ENCODE data around the gene FAM13A. TPM values are rescaled to one million over a fixed set of nuclear protein-coding genes. Genes with fewer than 3 reads are reported as not detected.

FAM13A gene
- total and polyA plus RNA-seq, 2 of the 13 experiments (the other 11 are each of a cell fraction or from before 2014, with no cell fraction given), result 1.2 to 36.2 TPM

- Histone ChIP-seq H3K79me2 (ENCODE audit: insufficient read depth, low read length) (no peaks in the 10 kb centered on the region), H3K36me3 (replicated peaks in 1 of 2; ENCODE audit: control insufficient read depth in 1 of 2, insufficient read depth in 2 of 2, low read length in 2 of 2) (peaks cover 11 to 60% of the 10 kb centered on the region in 2 experiments), H3K9ac (ENCODE audit: insufficient read depth, low read depth, low read length) (no peak overlapping the region), H2AFZ (ENCODE audit: low read length) (no peak overlapping the region), H3K4me3 (replicated peaks in 1 of 3; ENCODE audit: insufficient read depth in 1 of 3, low read depth in 2 of 3, low read length in 3 of 3) (no peak overlapping the region), H3K4me1 (ENCODE audit: insufficient read depth, low read length) (no peaks in the 10 kb centered on the region), H3K27me3 (ENCODE audit: control insufficient read depth in 1 of 2, insufficient read depth in 2 of 2, low read length in 2 of 2) (no peaks in the 10 kb centered on the region), H3K27ac (ENCODE audit: extremely low read length, insufficient read depth, low read length) (no peak overlapping the region), H4K20me1 (ENCODE audit: insufficient read depth, low read length) (no peaks in the 10 kb centered on the region), H3K9me3 (ENCODE audit: low read length) (no peaks in the 10 kb centered on the region), H3K4me2 (ENCODE audit: low read depth, low read length) (no peak overlapping the region)
- intact Hi-C loops (cut with micrococcal nuclease; ENCODE audit: unreplicated experiment), result no loop called here
- no TSS peak for BruUV-seq (replicated peaks)
- ATAC-seq (no peak; the same call in 2 of the 3 replicates), FAIRE-seq (no peak), DNase-seq (ENCODE audit: low spot score) (no peak)
- CTCF ChIA-PET (ENCODE audit: low intra/inter-chr PET ratio, low total read pairs), result no interaction called here
- WGBS (ENCODE audit: low lambda C conversion rate), result 89% methylated on average over 4 of the region's 4 CpGs
- POLR2A ChIA-PET, result no interaction called here
- TF ChIP-seq ZNF709 (CRISPR knock-in tag; IDR thresholded peaks at IDR 0.05) (no peak), POLR2A (IDR thresholded peaks at IDR 0.05; ENCODE audit: insufficient read depth in 1 of 2, low read depth in 2 of 2, low read length in 2 of 2) (peak in 1 of 2 experiments; percentile 36; a peak in 1 of 4 replicates)
- in situ Hi-C loops (cut with HindIII; ENCODE audit: extremely low pct_ligation_motif_present, low pct_unique_long_range_greater_than_20kb), result no loop called here
Observed at GRCh38 chr4:88738180-88738579, 318.8 kb downstream of the FAM13A start.

GRCh38 chr4:88737307-88737941, 319.6 kb downstream of the FAM13A start:
- ChIA-PET CTCF (ENCODE audit: low intra/inter-chr PET ratio, low total read pairs) (no interaction called here), POLR2A (no interaction called here)
- no peak overlapping the region for H2AFZ ChIP-seq (ENCODE audit: low read length)
- H3K9ac ChIP-seq (ENCODE audit: insufficient read depth, low read depth, low read length), result no peak overlapping the region
- H3K36me3 ChIP-seq (replicated peaks in 1 of 2; ENCODE audit: control insufficient read depth in 1 of 2, insufficient read depth in 2 of 2, low read length in 2 of 2), result peaks cover 11 to 55% of the 10 kb centered on the region in 2 experiments
- no peak for TF ChIP-seq CBX2 (IDR thresholded peaks at IDR 0.05; ENCODE audit: low read depth, low read length)
- no peak for TF ChIP-seq CBX2 (CRISPR knock-in tag; IDR thresholded peaks at IDR 0.05; ENCODE audit: low read depth)
- TF ChIP-seq ZNF484 (CRISPR knock-in tag; IDR thresholded peaks at IDR 0.05; ENCODE audit: borderline replicate concordance, low read depth), result no peak
- TF ChIP-seq MLLT10 (CRISPR knock-in tag; IDR thresholded peaks at IDR 0.05), result no peak
- TF ChIP-seq ZNF724P (CRISPR knock-in tag; IDR thresholded peaks at IDR 0.05; ENCODE audit: borderline replicate concordance), result no peak
- TF ChIP-seq SOX6 (IDR thresholded peaks at IDR 0.05), result no peak
- no peak for TF ChIP-seq SOX6 (CRISPR knock-in tag; IDR thresholded peaks at IDR 0.05)
- no peak for TF ChIP-seq ZSCAN20 (CRISPR knock-in tag; IDR thresholded peaks at IDR 0.05; ENCODE audit: borderline replicate concordance)
- TF ChIP-seq BHLHE40 (IDR thresholded peaks at IDR 0.05; ENCODE audit: low read length), result no peak
- TF ChIP-seq LRRFIP1 (CRISPR knock-in tag; conservative IDR thresholded peaks at IDR 0.05), result no peak
- TF ChIP-seq ZNF253 (CRISPR knock-in tag; IDR thresholded peaks at IDR 0.05; ENCODE audit: borderline replicate concordance), result no peak
- no peak for TF ChIP-seq GABPB1 (CRISPR knock-in tag; IDR thresholded peaks at IDR 0.05)
- TF ChIP-seq PTBP1 (IDR thresholded peaks at IDR 0.05; ENCODE audit: low read depth, low read length, poor library complexity, severe bottlenecking), result no peak
- TF ChIP-seq MIXL1 (CRISPR knock-in tag; IDR thresholded peaks at IDR 0.05), result no peak
- TF ChIP-seq NFKB2 (CRISPR knock-in tag; IDR thresholded peaks at IDR 0.05; ENCODE audit: borderline replicate concordance), result no peak
- no peak for TF ChIP-seq RNF2 (conservative IDR thresholded peaks at IDR 0.05; ENCODE audit: low read depth)
- H3K4me3 ChIP-seq (replicated peaks in 1 of 3; ENCODE audit: insufficient read depth in 1 of 3, low read depth in 2 of 3, low read length in 3 of 3), result no peak overlapping the region
- ATAC-seq (no peak), DNase-seq (ENCODE audit: low spot score) (no peak), FAIRE-seq (no peak)
- intact Hi-C loops (cut with micrococcal nuclease; ENCODE audit: unreplicated experiment) (no loop called here), in situ Hi-C loops (cut with HindIII; ENCODE audit: extremely low pct_ligation_motif_present, low pct_unique_long_range_greater_than_20kb) (no loop called here)
- no peak overlapping the region for H3K27ac ChIP-seq (ENCODE audit: extremely low read length, insufficient read depth, low read length)
- no peaks in the 10 kb centered on the region for H3K9me3 ChIP-seq (ENCODE audit: low read length)
- WGBS (ENCODE audit: low lambda C conversion rate), result 90% methylated on average over 14 of the region's 14 CpGs
- BruUV-seq (replicated peaks), result no TSS peak
- no peak overlapping the region for H3K4me2 ChIP-seq (ENCODE audit: low read depth, low read length)
- H4K20me1 ChIP-seq (ENCODE audit: insufficient read depth, low read length), result no peaks in the 10 kb centered on the region
- H3K4me1 ChIP-seq (ENCODE audit: insufficient read depth, low read length), result no peaks in the 10 kb centered on the region
- H3K79me2 ChIP-seq (ENCODE audit: insufficient read depth, low read length), result no peaks in the 10 kb centered on the region
- H3K27me3 ChIP-seq (ENCODE audit: control insufficient read depth in 1 of 2, insufficient read depth in 2 of 2, low read length in 2 of 2), result no peaks in the 10 kb centered on the region
